Ureter (tissue), 1 donor: ENCODE results near the gene GRM4. TPM values are rescaled to one million over a fixed set of nuclear protein-coding genes. Genes with fewer than 3 reads are reported as not detected.
"Not testable (repeated sequence)": the region's sequence is repeated elsewhere in the genome, so short reads cannot be mapped to it uniquely, and the experiment has no call there.

Experiments used
- DNase-seq: peaks from one replicate; pipeline ENCODE4 v3.0.0-alpha.2; 2020; ENCODE audit warnings: low spot score
- total RNA-seq: library from RNA; stranded (reverse); gene quantifications from one replicate; pipeline ENCODE4 v1.2.4, GENCODE V29; 2023
- donor health status: DM: yes; HTN: yes; CAD: no.

Gene GRM4
- total RNA-seq, 1 donor from 2014 or later = 0.21 TPM

DNA sequence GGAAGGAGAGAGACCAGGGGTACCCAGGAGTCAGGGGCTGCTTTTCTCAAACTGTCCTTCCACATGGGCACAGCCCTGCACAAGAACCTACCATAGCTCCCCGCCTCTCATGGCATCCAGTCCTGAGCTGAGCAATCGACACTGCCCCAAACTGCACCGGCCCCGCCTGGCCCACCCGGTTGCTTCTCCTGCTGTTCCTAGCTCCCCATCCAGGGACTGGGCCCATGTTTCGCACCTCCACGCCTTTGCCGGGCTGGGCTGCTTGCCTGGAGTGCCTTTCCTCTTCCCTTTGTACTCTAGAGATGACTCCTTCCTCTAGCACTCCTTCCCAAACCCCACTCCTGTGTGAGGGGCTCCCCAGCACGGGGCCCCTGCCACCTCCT, 123.0 kb downstream of the GRM4 start:
- DNase-seq = no peak

DNA sequence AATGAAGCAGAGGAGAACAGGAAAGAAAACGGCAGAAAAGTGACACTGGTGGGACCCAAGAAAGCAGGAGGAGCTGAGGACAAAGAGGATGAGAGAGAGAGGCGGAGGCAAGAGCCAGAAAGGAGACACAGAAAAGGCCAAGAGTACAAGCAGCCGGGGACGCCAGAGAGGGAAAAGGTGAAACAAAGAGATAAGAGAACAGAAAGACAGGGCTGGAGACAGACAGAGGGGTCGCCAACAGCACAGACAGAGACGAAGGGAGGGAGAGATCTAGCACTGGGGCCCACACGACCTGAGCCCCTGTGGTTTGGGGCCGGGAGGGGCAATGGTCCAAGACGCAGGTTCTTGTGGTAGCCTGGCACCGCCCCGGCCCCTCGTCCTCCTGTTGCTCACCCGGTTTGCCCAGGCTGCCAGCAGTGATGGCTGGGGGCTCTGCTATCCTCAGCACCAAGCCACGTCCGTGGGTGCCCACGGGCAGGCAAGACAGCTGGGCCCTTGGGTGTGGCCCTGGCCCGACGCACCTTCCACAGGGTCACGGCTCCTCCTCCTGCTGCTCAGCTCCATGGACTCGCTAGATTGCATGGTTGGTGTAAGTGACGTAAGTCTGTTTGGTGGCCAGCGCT, 123.5 kb downstream of the GRM4 start:
- no peak for DNase-seq

DNA sequence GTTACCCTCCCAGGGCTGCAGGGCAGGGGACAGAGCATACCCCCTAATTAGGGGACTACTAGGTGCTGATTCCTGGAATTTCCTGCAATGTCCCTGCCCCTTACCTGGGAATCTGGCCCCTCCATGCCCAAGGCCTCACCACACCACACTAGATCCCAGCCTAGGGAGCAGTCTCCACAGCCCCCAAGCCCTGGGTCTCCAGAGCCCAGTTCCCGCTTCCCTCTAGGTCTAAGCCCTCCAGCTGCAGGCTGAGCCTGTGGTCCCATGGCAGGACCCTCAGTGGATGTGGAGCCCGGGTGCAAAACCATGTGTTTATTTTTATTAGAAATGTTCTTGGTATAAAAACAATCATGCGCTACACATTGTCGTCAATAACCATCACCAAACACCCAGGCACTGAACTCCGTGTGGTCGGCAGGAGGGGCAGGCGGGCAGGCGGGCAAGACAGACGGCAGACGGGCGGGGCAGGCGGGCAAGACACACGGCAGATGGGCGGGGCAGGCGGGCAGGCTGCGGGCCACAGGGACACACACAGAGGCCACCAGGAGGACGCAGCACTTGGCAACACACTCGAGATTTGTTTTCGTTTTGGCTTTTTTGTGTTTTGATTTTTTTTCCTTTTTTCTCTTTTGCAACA, 124.2 kb downstream of the GRM4 start:
- no peak for DNase-seq

DNA sequence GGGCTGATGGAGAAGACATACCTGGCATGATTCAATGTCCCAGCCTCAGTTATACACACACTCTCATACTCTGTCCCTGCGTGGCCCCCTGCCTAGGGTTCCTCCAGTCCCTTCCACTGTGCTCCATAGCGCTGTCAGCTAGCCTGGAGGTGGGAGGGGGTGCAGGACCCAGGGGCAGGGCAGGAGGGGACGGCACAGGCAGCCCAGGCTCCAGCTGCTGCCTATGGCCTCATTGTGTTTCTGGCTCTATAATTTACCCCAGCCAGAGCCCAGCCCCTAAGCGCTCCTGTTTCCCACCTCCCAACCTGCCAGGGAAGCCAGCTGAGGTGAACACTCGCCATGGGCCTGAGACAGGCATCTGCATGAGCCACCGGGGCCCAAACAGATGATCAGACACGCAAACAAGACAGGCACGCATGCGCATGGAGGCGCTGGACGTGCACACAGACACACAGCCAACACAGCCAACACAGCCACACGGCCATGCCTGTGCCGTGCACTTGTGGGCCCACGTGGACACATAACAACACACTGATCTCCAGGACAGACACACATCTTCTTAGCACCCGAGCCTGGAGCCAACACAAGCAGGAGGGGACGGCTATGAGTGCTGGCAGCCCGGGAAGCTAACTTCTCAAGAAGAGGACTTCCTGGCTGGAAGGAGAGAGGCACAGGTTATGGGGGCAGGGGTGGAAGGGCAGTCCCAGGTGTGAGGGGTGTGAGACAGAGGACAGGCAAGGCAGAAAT, 124.9 kb downstream of the GRM4 start:
- no peak for DNase-seq

DNA sequence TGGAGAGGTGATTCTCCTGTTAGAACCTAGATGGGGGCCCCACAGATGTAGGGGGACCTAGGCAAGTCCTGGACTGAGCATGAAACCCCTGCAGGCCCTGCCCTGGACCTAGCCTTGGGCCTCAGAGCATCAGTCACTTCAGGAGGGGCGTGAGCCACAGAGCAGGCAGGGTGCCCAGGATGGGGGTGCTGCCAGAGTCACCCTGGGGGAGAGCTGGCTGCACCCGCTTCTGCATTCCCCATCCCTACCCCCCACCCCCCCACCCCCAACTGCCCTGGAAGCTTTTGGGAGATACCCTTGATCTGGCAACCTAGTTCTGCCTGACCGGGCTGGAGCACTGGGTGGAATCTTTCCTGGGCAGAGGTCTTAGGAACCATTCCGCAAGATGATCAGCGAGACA, 125.6 kb downstream of the GRM4 start:
- no peak for DNase-seq

DNA sequence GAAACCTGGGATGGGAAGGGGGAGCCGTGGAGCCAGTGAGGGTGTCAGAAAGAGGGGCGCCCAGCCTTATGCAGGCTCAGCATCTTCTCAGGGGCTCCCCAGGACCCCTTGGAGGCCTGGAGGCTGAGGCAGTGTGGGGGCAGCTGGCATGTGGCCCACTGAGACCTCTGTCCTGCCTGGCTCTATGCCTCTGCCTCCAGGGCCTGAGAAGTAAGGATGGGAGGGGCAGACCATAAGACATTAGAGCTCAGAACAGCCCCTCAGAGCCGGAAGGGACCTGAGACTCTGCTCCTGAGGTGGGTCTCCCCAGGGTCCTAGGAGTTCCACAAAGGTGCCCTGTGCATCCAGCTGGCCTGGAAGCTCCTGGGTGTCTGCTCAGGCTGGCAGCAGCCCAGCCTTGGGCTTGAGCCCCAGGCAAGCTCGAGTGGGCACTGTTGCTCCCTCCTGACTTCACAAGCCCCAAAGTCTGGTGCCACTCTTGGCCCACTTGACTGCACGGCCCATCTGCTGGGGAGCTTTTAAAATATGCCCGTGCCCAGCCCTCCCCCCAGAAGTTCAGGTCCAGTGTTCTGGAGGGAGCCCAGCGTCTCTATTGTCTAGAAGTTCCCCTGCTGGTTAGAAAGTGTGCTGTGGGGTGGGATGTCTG, 126.8 kb downstream of the GRM4 start:
- DNase-seq = no peak

DNA sequence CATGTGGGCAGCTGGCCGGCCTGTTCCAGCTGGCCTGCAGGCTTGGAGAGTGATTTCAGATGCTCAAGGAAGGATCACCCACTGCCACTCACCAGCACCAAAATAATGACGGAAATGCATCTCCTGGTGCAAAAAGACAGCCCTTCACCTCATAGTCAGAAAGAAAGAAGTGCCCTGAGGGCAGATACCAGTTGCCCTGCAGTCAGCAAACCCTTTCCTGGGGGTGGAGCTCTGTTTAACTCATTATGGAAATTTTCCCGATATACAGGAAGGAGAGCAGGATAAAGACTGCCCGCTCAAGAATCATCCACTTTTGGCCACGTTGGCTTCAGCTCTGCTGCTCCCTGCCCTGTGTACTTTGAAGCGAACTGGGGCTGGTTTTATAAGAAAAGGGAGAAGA, 127.9 kb downstream of the GRM4 start:
- DNase-seq = no peak

DNA sequence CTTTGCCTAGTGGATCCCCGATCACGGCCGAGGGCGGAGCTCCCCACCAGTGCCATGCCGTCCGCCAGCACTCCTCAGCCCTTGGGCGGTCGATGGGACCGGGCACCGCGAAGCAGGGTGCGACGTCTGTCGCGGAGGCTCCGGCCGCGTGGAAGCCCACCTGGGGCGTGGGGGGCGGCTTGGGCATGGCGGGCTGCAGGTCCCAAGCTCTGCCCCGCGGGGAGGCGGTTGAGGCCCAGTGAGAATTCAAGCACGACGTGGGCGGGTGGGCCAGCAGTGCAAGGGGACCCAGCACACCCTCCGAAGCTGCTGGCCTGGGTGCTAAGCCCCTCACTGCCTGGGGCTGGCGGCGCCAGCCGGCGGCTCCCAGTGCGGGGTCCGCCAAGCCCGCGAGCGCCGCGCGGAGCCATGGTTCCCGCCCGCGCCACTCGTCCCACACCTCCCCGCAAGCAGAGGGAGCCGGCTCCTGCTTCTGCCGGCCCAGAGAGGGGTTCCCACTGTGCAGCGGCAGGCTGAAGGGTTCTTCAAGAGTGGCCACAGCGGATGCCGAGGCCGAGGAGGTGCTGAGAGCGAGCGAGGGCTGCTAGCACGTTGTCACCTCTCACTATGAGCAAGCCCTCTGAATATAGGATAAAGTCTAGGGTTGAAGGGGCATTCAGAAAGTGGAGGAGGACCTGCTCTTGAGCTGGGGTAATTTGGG, 128.6 kb downstream of the GRM4 start:
- no peak for DNase-seq

DNA sequence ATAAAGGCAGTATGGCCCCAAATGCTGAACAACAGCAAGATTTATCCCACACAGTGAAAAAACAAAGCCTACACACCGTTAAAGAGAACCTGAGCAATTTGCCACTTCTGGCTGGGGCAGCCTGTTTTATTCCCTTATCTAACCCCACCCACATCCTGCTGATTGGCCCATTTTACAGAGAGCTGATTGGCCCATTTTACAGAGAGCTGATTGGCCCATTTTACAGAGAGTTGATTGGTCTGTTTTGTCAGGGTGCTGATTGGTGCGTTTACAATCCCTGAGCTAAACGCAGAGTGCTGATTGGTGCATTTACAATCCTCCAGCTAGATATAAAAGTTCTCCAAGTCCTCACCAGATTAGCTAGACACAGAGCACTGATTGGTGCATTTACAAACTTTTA, 129.3 kb downstream of the GRM4 start:
- not testable (repeated sequence) for DNase-seq

DNA sequence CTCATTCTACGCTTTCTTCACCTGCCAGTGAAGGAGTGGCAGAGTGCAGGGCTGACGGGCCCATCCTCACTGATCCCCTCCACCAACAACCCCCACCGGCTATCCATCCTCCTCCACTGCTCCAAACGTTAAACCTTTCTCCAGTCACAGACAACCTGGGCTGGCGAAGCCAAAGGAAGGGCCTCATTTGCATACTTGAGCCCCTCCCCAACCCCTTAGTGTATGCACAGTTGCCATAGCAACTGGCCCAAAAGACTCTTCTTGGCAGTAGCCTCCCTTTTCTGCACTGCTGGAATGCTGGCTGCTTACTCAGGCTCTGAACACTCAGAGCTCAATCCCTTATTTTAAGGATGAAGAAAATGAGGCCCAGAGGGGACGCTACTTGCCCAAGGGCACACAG, 130.3 kb downstream of the GRM4 start:
- no peak for DNase-seq

DNA sequence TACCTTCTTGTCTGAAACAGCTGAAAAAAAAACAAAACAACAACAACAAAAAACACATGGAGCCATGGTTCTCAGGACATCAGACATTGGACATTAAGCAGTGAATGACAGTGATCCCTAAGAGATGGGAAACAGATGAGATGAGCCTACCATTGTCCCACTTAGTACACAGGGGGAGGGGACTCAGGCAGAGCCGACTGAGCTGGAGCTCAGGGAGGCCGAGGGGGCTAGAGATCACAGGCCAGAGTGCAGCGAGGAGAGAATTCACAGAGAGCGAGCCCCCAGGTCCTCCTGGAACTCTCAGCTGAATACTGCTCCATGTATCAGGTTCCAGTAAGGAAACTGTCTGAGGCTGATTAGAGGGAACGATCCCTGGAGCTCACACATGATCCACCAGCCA, 134.6 kb downstream of the GRM4 start:
- no peak for DNase-seq

DNA sequence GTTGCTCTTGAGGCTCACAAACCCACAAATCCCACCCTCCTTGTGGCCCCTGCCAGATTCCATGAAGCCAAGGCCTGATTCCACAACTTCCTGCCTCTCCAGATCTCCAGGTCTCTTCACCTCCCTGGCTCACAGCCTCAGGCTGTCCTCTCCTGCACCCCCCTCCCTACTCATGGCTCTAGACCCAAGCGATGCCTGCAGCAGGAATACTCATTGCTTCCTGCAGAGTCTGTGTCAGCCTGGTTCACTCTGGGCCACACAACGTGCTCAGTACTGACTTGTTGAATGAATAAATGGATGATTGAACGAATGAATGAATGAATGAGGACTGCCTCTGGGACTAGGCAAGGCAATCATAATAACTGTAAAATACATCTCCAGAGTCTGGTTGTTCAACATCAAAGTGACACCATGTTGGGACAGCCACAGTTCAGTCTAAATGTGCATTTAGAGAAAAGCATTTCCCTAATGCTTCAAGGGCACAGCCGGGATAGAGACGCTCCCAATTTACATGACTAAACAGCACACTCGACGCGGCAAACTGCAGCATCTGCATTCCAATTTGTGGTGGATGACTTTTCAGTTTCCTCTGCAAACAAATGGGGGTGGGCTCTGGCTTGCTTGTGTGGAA, 139.9 kb downstream of the GRM4 start:
- no peak for DNase-seq

DNA sequence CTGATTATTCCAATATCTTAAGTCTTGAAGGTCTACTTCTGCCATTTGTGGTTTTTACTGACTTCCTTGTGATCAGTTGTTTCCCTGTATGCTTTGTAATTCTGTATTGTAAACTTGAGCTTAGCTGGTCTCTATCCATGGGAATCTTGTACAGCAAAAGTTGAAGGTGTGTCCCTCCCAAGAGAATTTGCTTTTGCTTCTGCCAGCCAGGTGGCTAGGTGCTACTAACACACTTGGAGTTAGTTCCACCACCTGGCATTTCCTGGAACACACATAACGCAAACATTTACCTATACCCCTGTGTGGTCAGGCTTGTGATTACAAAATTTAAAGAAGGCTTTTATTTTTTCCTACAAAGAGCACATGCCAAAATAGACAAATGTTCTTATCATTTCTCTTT, 141.2 kb downstream of the GRM4 start:
- DNase-seq = no peak

DNA sequence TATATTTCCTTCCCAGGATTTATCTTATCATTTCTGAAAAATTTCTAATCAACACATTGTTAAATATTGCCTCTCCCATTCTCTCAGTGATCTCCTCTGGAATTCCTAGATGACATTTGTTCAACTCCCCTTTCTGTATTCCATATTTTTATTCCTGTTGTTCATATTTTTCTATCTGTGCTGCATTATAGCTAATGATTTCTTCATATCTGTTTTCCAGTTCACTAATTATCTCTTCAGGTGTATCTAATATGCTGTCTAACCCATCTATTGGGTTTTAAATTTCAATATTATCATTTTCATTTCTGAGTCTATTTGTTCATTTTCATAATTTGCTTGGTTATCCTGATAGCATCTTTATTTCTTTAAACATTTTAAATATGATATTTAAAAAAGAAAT, 141.9 kb downstream of the GRM4 start:
- no peak for DNase-seq

DNA sequence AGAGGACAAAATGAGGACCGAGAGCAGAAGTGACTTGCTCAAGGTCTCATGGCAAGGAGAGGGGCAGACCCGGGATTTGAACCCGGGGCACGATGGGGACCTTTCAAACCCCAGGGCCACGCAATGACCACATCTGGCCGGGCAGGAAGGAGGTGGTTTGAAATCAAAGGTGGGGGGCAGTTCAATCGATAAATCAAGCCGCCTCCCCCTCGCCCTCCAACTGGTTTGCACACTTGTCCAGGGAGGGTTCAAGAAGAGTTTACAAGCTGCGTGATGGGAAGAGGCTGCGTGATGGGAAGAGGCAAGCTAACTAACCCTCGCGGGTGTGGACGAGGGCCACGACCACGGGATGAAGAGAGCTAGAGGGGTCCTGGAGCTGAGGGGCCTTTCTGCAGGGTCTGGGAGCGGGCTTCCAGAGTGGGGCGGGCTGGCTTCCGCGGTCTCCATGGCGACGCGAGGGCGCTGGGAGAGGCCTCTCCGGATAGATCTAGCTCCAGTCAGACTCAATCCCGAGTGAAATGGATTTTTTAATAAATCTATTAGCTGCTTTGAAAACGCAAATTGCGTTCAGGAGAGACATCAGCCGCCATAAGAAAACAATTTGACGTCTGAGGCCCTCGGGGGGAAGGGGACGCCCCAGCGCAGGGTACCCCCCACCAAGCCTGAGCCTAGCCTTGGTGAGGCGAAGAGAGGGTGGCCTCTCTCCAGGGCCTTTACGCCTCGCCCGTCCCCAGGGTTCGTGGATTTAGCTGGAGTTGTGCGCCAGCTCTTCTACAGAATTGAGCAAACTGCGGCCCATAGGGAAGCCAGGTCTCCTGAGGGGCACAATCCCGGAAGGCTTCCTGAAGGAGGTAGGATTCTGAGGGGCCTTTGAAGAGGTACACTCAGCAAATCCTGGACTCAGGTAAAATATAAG, 143.9 kb downstream of the GRM4 start:
- no peak for DNase-seq

DNA sequence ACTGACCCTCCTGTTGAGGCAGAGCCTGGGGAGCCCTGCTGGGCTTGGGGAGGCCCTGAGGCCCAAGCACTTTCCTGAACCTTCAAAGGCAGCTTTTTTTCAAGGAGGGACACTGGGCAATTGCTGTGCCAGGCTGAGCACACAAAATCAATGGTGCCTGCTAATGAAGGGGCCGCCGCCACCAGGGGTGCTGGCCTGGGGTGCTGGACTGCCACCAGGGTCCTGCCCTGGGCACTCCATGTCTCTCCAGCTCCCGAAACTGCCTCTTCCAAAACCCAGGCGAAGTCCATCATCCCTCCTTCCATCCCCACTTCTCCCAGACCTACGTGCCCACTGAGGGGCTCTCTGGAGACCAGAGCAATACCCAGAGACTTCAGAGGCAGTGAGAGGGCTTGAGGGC, 145.6 kb downstream of the GRM4 start:
- no peak for DNase-seq

DNA sequence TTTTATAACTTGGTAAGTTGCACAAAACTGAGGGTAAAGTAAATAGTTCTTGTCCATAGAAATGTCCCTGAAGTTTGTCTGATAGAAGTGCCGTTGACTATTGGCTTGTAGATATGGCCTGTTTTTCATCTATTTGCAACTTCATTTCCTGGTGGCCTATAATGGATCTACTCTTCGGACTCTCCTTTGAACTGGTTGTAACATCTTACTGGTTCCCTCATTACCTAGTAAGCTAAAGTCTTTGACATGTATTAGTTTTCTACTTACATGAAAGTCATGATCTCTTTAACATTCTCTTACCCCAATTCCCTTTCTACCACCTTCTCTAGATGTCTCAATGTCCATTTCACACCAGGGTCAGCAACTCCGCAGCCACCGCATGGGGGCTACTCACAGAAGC, 146.3 kb downstream of the GRM4 start:
- no peak for DNase-seq

DNA sequence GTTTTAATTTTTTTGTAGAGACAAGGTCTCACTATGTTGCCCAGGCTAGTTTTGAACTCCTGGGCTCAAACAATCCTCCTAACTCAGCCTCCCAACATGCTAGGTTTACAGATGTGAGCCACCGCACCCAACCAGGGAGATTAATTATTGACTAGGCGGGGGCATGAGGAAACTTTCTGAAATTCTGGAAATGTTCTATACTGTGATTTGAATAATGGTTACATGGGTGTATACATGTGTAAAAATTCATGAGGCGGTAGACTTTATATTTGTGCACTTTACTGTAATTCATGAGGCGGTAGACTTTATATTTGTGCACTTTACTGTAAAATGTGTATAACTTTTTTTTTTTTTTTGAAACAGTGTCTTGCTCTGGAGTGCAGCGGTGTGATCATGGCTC, 147.2 kb downstream of the GRM4 start:
- no peak for DNase-seq

DNA sequence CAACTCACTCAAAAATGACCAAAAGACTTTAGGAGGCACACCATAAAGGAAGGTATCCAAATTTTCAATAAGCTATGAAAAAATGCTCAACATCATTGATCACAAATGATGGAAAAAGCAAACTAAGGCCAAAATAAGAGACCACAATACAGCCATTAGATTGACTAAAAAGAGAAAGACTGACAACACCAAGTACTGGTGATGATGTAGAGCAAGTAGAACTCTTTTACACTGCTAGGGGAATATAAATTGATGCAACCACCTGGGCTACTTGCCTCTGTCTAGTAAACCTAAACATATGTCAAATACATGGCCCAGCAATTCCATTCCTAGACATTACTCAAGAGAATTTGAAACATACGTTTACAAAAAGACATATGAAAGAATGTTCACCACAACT, 148.6 kb downstream of the GRM4 start:
- no peak for DNase-seq

DNA sequence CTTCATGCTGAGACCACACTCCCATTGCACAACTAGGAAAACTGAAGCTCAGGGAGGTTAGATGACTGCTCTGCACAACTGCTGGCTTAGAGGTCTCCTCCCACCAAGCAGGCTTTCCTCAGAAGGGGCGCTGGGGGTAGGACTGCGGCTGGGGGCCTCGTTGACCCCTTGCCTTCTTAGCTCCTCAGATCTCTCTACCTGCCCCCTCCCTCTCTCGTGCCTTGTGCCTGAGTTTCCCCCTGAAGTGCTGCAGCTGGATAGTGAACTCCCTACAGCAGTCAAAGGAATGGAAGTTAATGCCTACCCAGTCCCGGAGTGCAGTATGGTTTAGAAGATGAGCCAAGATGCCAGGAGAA, 149.8 kb downstream of the GRM4 start:
- DNase-seq = no peak
